ENCODE data around the gene C16orf95. TPM values are rescaled to one million over a fixed set of nuclear protein-coding genes. Genes with fewer than 3 reads are reported as not detected.
A peak's percentile ranks its signal among the peaks of the same experiment; 100 is the strongest.

The C16orf95 gene
- polyA plus RNA-seq, 4 donors: 3.0 to 5.2 (median 4.3) TPM

- no peak for DNase-seq (ENCODE audit: low read depth in 4 of 4, low spot score in 2 of 4)
These were observed 16.6 kb upstream of the C16orf95 start for GRCh38 chr16:87333581-87334331.

GRCh38 chr16:87333101-87333500 is 15.9 kb upstream of the C16orf95 start:
- no peak for DNase-seq (ENCODE audit: low read depth in 4 of 4, low spot score in 2 of 4)

GRCh38 chr16:87332150-87332549 is 15.0 kb upstream of the C16orf95 start:
- no peak for DNase-seq (ENCODE audit: low read depth in 4 of 4, low spot score in 2 of 4)

- DNase-seq (ENCODE audit: low read depth in 4 of 4, low spot score in 2 of 4): no peak
These were observed 14.1 kb upstream of the C16orf95 start for GRCh38 chr16:87331241-87331801.

GRCh38 chr16:87330646-87331045 is 13.5 kb upstream of the C16orf95 start:
- no peak for DNase-seq (ENCODE audit: low read depth in 4 of 4, low spot score in 2 of 4)

- no peak for DNase-seq (ENCODE audit: low read depth in 4 of 4, low spot score in 2 of 4)
These were observed 13.0 kb upstream of the C16orf95 start for GRCh38 chr16:87330257-87330624.

- no peak for DNase-seq (ENCODE audit: low read depth in 4 of 4, low spot score in 2 of 4)
These were observed 12.5 kb upstream of the C16orf95 start for GRCh38 chr16:87329436-87330256.

- DNase-seq (ENCODE audit: low read depth in 4 of 4, low spot score in 2 of 4): no peak
These were observed 11.7 kb upstream of the C16orf95 start for GRCh38 chr16:87328846-87329245.

- DNase-seq (ENCODE audit: low read depth in 4 of 4, low spot score in 2 of 4): no peak
These were observed 10.8 kb upstream of the C16orf95 start for GRCh38 chr16:87327798-87328495.

GRCh38 chr16:87326151-87326571 is 9.0 kb upstream of the C16orf95 start:
- no peak for DNase-seq (ENCODE audit: low read depth in 4 of 4, low spot score in 2 of 4)

- DNase-seq (ENCODE audit: low read depth in 4 of 4, low spot score in 2 of 4): no peak
These were observed 8.2 kb upstream of the C16orf95 start for GRCh38 chr16:87325423-87325858.

GRCh38 chr16:87324411-87325275 is 7.5 kb upstream of the C16orf95 start:
- DNase-seq (ENCODE audit: low read depth in 4 of 4, low spot score in 2 of 4): peak in 1 of 4 donors; percentile 10

- no peak for DNase-seq (ENCODE audit: low read depth in 4 of 4, low spot score in 2 of 4)
These were observed 6.7 kb upstream of the C16orf95 start for GRCh38 chr16:87323727-87324410.

- DNase-seq (ENCODE audit: low read depth in 4 of 4, low spot score in 2 of 4): no peak
These were observed 5.9 kb upstream of the C16orf95 start for GRCh38 chr16:87322833-87323726.

- no peak for DNase-seq (ENCODE audit: low read depth in 4 of 4, low spot score in 2 of 4)
These were observed 5.2 kb upstream of the C16orf95 start for GRCh38 chr16:87322360-87322759.

GRCh38 chr16:87321336-87322107 is 4.3 kb upstream of the C16orf95 start:
- no peak for DNase-seq (ENCODE audit: low read depth in 4 of 4, low spot score in 2 of 4)

- no peak for DNase-seq (ENCODE audit: low read depth in 4 of 4, low spot score in 2 of 4)
These were observed 3.5 kb upstream of the C16orf95 start for GRCh38 chr16:87320510-87321227.
